SJSA1 (cell line): Measurements from ENCODE around the gene IL22RA1. TPM values are rescaled to one million over a fixed set of nuclear protein-coding genes. Genes with fewer than 3 reads are reported as not detected.
A peak's percentile ranks its signal among the peaks of the same experiment; 100 is the strongest.

Source experiments
- DNase-seq, 2 experiments: peaks; one replicate each; pipeline ENCODE4 v3.0.0-alpha.2; 2015 to 2020; ENCODE audit warnings: low spot score in 2 of 2, low read depth in 1 of 2
- H3K27ac ChIP-seq: fragments of 250-450 bp; sonication (Bioruptor Pico); 2 replicates; pipeline ENCODE4 v1.5.1; 2020; ENCODE audit warnings: mild to moderate bottlenecking, moderate library complexity
- H3K27me3 ChIP-seq: fragments of 250-450 bp; sonication (Bioruptor Pico); replicated peaks from 2 replicates; pipeline ENCODE4 v1.5.1; 2020; ENCODE audit warnings: mild to moderate bottlenecking, moderate library complexity
- H3K36me3 ChIP-seq: fragments of 250-450 bp; sonication (Bioruptor Pico); 2 replicates; pipeline ENCODE4 v1.5.1; 2020; ENCODE audit warnings: mild to moderate bottlenecking
- H3K4me1 ChIP-seq: fragments of 250-450 bp; sonication (Bioruptor Pico); replicated peaks from 2 replicates; pipeline ENCODE4 v1.6.1; 2021; ENCODE audit warnings: mild to moderate bottlenecking
- H3K4me3 ChIP-seq: fragments of 250-450 bp; sonication (Bioruptor Pico); 2 replicates; pipeline ENCODE4 v1.5.1; 2020; ENCODE audit warnings: mild to moderate bottlenecking
- H3K9me3 ChIP-seq: fragments of 250-450 bp; sonication (Bioruptor Pico); replicated peaks from 2 replicates; pipeline ENCODE4 v1.5.1; 2020; ENCODE audit warnings: mild to moderate bottlenecking
- total RNA-seq: library from RNA; depleted of rRNA; stranded (reverse); fragments of >200 nt; shearing (Covaris generic); gene quantifications from 2 replicates; pipeline ENCODE4 v1.2.3, GENCODE V29; 2014

The IL22RA1 gene
- total RNA-seq, 1 experiment from 2014 or later: 1.1 TPM

GRCh38 chr1:24156542-24157260, 13.8 kb upstream of the IL22RA1 start:
- H3K9me3 ChIP-seq: no peaks in the 10 kb centered on the region
- DNase-seq: no peak
- H3K27me3 ChIP-seq: no peaks in the 10 kb centered on the region
- H3K36me3 ChIP-seq: no peaks in the 10 kb centered on the region
- H3K4me1 ChIP-seq: no peaks in the 10 kb centered on the region
- no peak overlapping the region for H3K27ac ChIP-seq
- no peak overlapping the region for H3K4me3 ChIP-seq

DNA sequence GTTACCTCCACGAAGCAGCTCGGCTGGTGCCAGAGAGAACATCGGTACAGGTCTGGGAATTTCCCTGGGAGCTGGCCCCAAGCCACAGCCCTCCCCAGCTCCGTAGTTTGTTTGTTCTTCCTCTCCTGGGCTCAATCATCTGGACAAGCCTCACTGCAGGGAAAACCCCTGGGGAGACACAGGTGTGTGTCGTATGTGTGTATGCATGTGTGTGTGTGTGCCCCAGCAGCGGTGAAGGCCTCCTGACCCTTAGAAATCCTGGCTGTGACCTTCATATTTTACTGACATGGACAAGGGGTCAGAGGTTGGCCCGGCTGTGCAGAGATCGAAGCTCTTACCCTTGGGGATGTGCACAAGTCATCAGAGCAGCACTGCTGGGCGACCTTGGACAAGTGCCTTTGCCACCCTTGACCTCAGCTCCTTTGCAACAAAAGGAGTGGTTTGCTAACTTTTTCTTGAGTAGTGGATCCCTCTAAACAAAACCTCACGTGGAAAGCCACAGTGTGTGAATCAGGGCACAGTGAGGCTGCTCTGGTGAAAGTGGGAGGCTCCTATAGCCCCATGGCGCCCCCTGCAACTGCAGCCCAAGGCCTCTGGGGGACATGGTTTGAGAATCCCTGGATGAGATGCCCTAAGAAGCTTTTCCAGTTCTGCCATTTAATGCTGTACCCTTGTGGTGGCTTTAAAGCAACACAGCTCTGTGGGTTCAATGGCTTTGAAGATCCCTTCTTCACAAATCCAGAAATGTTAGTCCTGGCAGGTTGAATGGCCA, 12.3 kb upstream of the IL22RA1 start:
- H3K4me1 ChIP-seq: peaks cover 7% of the 10 kb centered on the region
- DNase-seq: no peak
- H3K9me3 ChIP-seq: no peaks in the 10 kb centered on the region
- no peaks in the 10 kb centered on the region for H3K27me3 ChIP-seq
- H3K4me3 ChIP-seq: no peak overlapping the region
- no peak overlapping the region for H3K27ac ChIP-seq
- H3K36me3 ChIP-seq: no peaks in the 10 kb centered on the region

GRCh38 chr1:24154215-24154614, 11.3 kb upstream of the IL22RA1 start:
- Histone ChIP-seq H3K4me3 (no peak overlapping the region), H3K27me3 (no peaks in the 10 kb centered on the region), H3K4me1 (peaks cover 15% of the 10 kb centered on the region)

GRCh38 chr1:24152631-24153494, 9.9 kb upstream of the IL22RA1 start:
- Histone ChIP-seq H3K36me3 (no peaks in the 10 kb centered on the region), H3K4me3 (no peak overlapping the region), H3K27ac (no peak overlapping the region), H3K4me1 (peaks cover 15% of the 10 kb centered on the region), H3K27me3 (no peaks in the 10 kb centered on the region), H3K9me3 (no peaks in the 10 kb centered on the region)
- DNase-seq: no peak

More at GRCh38 chr1:24154215-24154614, 11.3 kb upstream of the IL22RA1 start:
- Histone ChIP-seq H3K36me3 (no peaks in the 10 kb centered on the region), H3K9me3 (no peaks in the 10 kb centered on the region), H3K27ac (no peak overlapping the region)
- DNase-seq: no peak

DNA sequence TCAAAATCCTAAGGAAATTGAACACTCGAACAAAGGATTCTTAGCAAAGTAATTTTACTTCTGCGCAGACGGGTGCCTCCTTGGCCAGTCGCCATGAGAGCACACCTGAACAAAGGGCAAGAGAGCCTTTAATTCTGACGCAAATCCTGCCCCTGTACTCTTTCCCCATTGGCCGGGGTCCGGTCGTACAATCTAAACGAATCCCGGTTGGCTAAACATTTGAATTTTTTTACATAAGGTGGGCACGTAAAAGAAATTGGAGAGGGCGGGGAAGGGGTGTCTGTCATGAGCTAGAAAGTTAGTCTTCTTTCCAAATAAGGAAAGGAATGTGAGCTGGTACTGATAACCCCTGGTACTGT, 8.2 kb upstream of the IL22RA1 start:
- Histone ChIP-seq H3K27me3 (no peaks in the 10 kb centered on the region), H3K27ac (no peak overlapping the region), H3K4me3 (no peak overlapping the region), H3K9me3 (no peaks in the 10 kb centered on the region), H3K36me3 (no peaks in the 10 kb centered on the region), H3K4me1 (peaks cover 15% of the 10 kb centered on the region)
- no peak for DNase-seq

- peak; percentile 88 to 91 for DNase-seq
- peaks cover 15% of the 10 kb centered on the region for H3K4me1 ChIP-seq
- H3K27ac ChIP-seq: peak overlapping the region; percentile 8; the same call in 1 of the 2 replicates
- H3K27me3 ChIP-seq: no peaks in the 10 kb centered on the region
- no peaks in the 10 kb centered on the region for H3K9me3 ChIP-seq
- no peaks in the 10 kb centered on the region for H3K36me3 ChIP-seq
- peak overlapping the region; percentile 17 for H3K4me3 ChIP-seq
Observed at GRCh38 chr1:24150234-24151174, 7.6 kb upstream of the IL22RA1 start.

DNA sequence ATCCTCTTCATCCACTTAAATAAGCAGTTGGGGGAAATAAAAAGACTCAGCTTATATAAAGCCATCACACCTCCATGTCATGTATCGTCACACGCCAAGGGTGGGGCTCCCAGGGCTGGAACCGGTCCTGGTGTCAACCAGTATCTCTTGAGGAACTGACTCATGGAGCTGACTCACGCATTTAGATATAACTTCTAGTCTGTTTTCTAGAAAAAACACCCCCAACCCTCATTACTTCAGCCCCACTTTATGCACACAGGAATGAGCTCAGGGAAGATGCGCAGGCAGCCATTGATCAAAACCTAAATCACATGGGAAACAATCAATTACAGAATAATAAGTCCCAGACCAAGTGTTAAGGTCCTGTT, 6.9 kb upstream of the IL22RA1 start:
- peak overlapping the region; percentile 17 for H3K4me3 ChIP-seq
- no peaks in the 10 kb centered on the region for H3K36me3 ChIP-seq
- no peaks in the 10 kb centered on the region for H3K27me3 ChIP-seq
- peak overlapping the region; percentile 8; the same call in 1 of the 2 replicates for H3K27ac ChIP-seq
- H3K4me1 ChIP-seq: peaks cover 15% of the 10 kb centered on the region
- H3K9me3 ChIP-seq: no peaks in the 10 kb centered on the region
- peak; percentile 54 to 85 for DNase-seq

GRCh38 chr1:24147816-24148215, 4.9 kb upstream of the IL22RA1 start:
- Histone ChIP-seq H3K36me3 (no peaks in the 10 kb centered on the region), H3K4me3 (no peak overlapping the region), H3K27ac (no peak overlapping the region), H3K27me3 (no peaks in the 10 kb centered on the region), H3K9me3 (no peaks in the 10 kb centered on the region), H3K4me1 (peaks cover 18% of the 10 kb centered on the region)
- no peak for DNase-seq

- Histone ChIP-seq H3K36me3 (no peaks in the 10 kb centered on the region), H3K4me1 (peaks cover 24% of the 10 kb centered on the region), H3K27me3 (no peaks in the 10 kb centered on the region), H3K4me3 (no peak overlapping the region), H3K9me3 (no peaks in the 10 kb centered on the region), H3K27ac (no peak overlapping the region)
- DNase-seq: no peak
Observed at GRCh38 chr1:24147194-24147593, 4.3 kb upstream of the IL22RA1 start.

DNA sequence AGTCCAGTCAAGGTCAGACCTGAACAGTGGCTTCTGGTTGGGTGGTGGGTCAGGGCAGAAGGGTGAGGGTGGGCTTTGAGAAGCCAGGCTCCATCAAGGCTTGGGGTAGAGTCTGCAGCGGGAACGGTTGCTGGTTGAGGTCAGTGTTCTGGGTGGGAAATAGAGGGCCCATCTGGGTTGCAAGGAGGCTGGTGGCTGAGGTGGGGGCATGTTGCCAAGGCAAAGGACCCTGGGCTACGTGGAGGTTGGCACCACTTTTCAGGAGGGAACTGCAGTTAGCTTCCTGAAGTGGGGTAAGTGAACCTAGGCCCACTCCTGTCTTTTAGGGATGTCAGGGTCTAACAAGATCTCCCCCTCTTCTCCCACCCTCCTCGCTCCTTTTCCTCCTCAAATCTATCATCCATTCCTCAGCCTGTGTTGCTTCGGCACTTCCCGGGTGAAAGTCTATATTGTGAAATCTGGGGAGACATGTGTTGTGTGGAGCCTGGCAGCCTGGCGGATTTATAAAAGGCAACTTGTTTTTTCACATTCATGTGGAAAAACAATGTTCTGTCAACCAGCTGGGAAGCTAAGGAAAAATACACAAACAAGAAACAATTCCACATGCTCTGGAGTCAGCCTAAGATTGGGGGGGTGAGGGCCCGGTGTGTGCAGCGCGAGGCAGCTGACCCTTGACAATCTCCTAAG, 1.5 kb downstream of the IL22RA1 start:
- Histone ChIP-seq H3K4me3 (no peak overlapping the region), H3K36me3 (no peaks in the 10 kb centered on the region), H3K27me3 (no peaks in the 10 kb centered on the region), H3K4me1 (peaks cover 10% of the 10 kb centered on the region), H3K9me3 (no peaks in the 10 kb centered on the region), H3K27ac (no peak overlapping the region)
- DNase-seq: no peak

- no peaks in the 10 kb centered on the region for H3K27me3 ChIP-seq
- no peak for DNase-seq
- H3K27ac ChIP-seq: no peak overlapping the region
- no peak overlapping the region for H3K4me3 ChIP-seq
- H3K4me1 ChIP-seq: peaks cover 10% of the 10 kb centered on the region
- no peaks in the 10 kb centered on the region for H3K36me3 ChIP-seq
- no peaks in the 10 kb centered on the region for H3K9me3 ChIP-seq
Observed at GRCh38 chr1:24140741-24141181, 2.2 kb downstream of the IL22RA1 start.

DNA sequence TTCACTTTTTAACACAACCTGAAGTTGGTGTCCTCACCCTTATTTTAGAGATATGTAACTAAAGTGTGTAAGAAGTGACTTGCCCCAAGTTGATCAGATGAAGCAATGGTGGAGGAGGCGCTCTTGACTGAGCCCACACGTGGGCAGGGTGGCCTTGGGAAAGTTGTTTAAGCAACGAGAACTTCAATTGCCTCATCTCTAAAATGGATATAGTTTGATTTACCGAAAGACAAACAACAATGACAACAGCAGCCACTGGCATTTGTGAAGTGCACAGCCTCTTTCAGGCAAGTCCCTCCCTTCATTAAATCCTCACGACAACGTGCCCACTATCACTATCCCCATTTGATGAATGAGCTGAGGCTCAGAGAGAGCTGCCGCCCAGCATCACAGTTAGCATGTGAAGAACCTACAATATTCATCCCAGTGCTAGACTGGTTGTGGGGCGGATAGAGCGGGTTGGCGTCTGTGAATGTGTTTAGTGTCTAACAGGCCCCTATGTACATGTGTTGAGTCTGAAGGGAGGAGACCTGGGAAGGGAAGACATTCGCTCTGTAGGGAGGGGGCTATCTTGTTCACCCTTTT, 3.0 kb downstream of the IL22RA1 start:
- Histone ChIP-seq H3K27me3 (no peaks in the 10 kb centered on the region), H3K4me3 (no peak overlapping the region), H3K4me1 (peaks cover 10% of the 10 kb centered on the region), H3K36me3 (no peaks in the 10 kb centered on the region), H3K9me3 (no peaks in the 10 kb centered on the region; the same call in 1 of the 2 replicates), H3K27ac (no peak overlapping the region)
- no peak for DNase-seq
